Measurements from ENCODE around the gene HMGXB4.

GRCh38 chr22:35299217-35299672 is 42.0 kb downstream of the HMGXB4 start:
- TF ChIP-seq, protein P1, sequence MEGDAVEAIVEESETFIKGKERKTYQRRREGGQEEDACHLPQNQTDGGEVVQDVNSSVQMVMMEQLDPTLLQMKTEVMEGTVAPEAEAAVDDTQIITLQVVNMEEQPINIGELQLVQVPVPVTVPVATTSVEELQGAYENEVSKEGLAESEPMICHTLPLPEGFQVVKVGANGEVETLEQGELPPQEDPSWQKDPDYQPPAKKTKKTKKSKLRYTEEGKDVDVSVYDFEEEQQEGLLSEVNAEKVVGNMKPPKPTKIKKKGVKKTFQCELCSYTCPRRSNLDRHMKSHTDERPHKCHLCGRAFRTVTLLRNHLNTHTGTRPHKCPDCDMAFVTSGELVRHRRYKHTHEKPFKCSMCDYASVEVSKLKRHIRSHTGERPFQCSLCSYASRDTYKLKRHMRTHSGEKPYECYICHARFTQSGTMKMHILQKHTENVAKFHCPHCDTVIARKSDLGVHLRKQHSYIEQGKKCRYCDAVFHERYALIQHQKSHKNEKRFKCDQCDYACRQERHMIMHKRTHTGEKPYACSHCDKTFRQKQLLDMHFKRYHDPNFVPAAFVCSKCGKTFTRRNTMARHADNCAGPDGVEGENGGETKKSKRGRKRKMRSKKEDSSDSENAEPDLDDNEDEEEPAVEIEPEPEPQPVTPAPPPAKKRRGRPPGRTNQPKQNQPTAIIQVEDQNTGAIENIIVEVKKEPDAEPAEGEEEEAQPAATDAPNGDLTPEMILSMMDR (IDR thresholded peaks at IDR 0.05) = no peak
- no peak for TF ChIP-seq POLR2A (IDR thresholded peaks at IDR 0.05)

Data from testis (tissue), 2 donors.